Subcutaneous adipose tissue (tissue), 4 donors: ENCODE results near the gene PBX2. TPM values are rescaled to one million over a fixed set of nuclear protein-coding genes. Genes with fewer than 3 reads are reported as not detected.

Experiments
- total RNA-seq, 4 donors: library from RNA; depleted of rRNA; stranded (reverse); fragments of >200 nt; gene quantifications; one replicate each; pipeline ENCODE4 v1.1.0, GENCODE V29; 2016
- TF ChIP-seq, protein P1 (sequence below): fragments of 450-650 bp; IDR thresholded peaks from one replicate; pipeline ENCODE4 v1.5.1; 2016; ENCODE audit warnings: low read depth, mild to moderate bottlenecking, control low read depth, antibody characterized with exemption, moderate library complexity

PBX2 gene
- total RNA-seq, 4 donors from 2014 or later, result 26.9 to 40.9 (median 33.7) TPM

DNA sequence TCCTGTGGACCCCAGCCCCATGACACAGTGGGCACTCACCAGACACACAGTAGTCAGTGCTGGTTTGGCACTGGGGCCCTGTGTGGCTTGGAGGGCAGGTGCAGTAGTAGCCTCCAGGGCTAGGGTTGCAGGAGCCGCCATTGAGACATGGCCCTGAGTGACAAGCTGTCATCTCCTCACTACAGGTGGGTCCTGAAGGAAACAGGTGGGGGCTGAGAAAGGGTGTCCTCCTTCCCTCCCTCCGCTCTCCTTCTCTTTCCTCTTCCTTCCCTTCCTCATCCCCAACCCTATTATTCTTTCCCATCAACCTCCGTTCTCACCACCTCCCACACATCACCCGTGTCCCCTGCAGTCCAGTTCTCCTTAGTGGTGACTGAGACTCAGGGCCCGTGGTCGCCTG lies 23.6 kb upstream of the PBX2 start:
- TF ChIP-seq, protein P1, sequence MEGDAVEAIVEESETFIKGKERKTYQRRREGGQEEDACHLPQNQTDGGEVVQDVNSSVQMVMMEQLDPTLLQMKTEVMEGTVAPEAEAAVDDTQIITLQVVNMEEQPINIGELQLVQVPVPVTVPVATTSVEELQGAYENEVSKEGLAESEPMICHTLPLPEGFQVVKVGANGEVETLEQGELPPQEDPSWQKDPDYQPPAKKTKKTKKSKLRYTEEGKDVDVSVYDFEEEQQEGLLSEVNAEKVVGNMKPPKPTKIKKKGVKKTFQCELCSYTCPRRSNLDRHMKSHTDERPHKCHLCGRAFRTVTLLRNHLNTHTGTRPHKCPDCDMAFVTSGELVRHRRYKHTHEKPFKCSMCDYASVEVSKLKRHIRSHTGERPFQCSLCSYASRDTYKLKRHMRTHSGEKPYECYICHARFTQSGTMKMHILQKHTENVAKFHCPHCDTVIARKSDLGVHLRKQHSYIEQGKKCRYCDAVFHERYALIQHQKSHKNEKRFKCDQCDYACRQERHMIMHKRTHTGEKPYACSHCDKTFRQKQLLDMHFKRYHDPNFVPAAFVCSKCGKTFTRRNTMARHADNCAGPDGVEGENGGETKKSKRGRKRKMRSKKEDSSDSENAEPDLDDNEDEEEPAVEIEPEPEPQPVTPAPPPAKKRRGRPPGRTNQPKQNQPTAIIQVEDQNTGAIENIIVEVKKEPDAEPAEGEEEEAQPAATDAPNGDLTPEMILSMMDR, result no peak

DNA sequence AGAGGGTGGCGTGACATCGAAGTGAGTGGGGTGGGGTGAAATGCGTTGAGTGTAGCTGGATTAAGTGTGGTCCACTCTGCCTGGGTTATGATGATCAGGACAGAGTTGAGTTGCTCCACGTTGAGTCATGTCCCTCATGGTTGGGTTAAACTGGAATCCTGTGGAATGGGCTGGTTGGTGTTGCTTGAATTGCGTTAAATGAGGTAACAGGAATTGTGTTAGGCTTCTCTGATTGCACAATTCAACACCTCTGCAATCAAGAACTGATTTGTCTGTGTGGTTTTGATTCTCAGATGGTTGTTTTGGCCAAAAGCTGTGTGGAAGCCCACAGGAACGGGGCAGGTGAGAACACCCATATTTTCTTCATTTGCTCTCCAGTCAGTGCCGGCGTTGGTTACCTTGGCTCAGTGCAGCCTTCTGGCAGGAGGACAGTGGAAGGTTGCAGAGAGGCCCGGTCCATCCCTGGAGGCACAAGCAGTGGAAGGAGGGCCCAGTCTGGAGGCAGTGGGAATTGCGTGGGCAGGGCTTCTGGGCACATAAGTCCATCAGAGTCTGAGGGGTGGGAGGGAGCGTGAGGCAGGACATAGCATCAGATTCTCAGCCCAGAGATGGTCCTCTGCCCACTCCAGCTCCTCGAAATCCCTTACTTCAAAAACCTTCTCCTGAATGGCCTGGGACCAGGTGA lies 22.2 kb upstream of the PBX2 start:
- TF ChIP-seq, protein P1, result no peak

DNA sequence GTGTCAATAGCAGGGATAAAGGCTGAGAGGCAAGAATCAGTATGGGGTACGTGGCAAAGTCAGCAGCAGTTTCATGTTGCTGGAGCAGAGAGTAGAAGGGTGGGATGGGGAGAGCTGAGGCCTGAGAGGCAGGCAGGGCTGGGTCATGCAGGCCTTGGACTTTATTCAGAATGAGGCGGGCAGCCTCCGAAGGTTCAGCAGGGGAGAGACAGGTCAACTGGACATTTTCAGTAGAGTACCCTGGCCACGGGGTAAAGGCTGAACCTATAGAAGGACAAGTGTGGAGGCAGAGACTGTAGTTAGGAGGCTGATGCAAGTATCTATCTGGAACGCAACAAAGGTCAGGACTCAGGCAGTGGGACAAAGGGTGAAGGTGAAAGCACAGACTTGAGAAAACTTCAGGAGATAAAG lies 20.2 kb upstream of the PBX2 start:
- TF ChIP-seq, protein P1, result no peak

DNA sequence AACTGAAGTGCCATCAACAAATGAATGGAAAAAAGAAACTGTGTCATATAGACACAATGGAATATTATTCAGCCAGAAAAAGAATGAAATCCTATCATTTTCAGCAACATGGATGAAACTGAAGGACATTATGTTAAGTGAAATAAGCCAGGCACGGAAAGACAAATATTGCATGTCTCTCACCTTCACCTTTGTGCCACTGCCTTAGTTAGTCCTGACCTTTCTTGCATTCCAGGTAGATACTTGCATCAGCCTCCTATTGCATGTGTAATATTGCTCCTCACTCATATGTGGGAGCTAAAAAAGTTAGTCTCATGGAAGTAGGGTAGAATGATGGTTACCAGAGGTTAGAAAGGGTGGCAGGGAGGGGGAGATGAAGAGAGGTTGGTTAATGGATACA lies 19.0 kb upstream of the PBX2 start:
- TF ChIP-seq, protein P1, result no peak

DNA sequence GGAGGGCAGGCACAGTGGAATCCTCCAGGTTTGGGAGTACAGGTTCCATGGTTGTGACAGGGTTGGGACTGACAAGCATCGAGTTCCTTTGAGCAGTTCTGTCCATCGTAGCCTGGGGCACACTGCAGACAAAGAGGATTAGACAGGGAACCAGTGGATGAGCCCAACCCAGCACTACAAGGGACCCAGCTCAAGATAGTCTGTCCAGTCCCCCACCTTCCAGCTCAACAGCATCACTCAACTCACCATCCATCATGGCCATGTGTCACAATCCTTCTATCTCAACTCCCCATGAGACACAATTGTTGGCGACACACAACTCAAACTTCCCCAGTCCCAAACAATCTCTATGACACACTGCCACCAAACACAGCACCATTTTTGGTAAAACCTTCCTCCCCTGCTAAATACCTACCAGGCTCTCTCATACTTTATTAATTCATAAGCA lies 14.3 kb upstream of the PBX2 start:
- TF ChIP-seq, protein P1, result no peak

DNA sequence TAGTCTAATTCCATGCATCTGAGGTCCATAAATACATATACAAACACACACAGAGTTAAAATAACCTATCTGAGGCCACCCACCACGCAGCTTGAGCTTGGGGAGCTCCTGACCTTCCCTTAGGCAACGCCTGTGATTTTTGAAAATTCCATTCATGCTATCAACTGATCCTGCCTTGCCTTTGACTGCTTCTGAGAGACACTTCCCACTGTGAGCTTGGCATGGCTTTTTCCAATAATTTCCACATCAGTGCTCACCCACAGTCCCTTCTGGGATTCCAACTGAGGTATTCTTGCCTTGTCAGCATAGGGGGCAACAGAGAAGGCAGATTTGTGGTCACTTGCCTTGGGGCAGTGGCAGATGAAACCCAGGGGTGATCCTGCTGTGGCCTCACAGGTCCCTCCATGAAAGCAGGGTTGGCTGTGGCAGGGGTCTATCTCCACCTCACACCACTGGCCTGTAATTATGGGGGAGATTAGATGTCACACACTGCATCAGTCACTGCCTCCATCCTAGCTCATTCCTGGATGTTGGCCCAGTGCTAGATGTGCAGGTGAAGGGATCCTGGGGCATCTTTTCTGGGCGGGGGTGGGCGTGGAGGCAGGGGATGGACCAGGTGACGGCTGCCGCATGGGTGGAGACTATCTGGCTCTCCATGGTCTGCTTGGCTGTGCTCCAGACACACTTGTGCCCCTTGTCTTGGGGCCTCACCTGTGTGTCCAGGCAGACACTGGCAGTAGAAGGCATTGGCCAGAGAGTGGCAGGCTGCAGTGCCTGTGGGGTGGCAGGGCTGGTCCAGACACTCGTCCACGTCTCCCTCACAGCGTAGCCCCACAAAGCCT lies 13.6 kb upstream of the PBX2 start:
- TF ChIP-seq, protein P1, result no peak

DNA sequence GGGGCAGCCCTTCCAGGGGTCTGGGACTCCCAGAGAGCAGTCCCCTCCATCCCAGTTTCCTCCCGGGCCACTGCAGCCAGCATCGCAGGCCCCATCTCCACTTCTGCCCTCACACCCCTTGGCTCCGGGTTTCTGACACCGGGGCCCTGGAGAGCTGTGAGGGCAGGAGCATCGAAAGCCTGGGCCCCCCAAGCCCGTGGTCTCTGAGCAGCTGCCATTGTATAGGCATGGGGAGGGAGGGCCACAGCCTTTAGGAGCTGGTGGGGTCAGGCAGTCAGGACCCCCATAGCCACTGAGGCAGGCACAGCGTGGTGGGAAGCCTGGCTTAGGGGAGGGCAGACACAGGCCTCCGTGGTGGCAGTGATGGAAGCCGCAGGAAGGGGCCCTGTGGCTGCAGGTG lies 12.2 kb upstream of the PBX2 start:
- TF ChIP-seq, protein P1, result no peak
